Measurements from ENCODE around the gene ZNF646.

Gene ZNF646

GRCh38 chr16:31036691-31037090 is 37.5 kb upstream of the ZNF646 start:
- Histone ChIP-seq H3K4me2 (peak overlapping the region in 5 of 11 experiments; percentile 2 to 98 (median 90); a peak in 9 of 22 replicates), H3K4me1 (peaks cover 14 to 44% (median 30%) of the 10 kb centered on the region in 10 experiments), H3K4me3 (peak overlapping the region in 1 of 10 experiments; percentile 4; a peak in 1 of 20 replicates), H3K9me3 (replicated peaks in 1 of 11) (no peaks in the 10 kb centered on the region), H4K20me1 (peaks cover 7 to 55% (median 11%) of the 10 kb centered on the region in 11 experiments; a peak in 19 of 22 replicates), H3K27ac (peak overlapping the region in 3 of 11 experiments; percentile 31 to 42 (median 37); a peak in 5 of 22 replicates), H3K9ac (peak overlapping the region in 2 of 11 experiments; percentile 38 to 96; a peak in 3 of 22 replicates), H3K27me3 (no peaks in the 10 kb centered on the region), H3K36me3 (peaks cover 46 to 68% (median 60%) of the 10 kb centered on the region in 11 experiments)
- TF ChIP-seq Cebpa-rat (IDR thresholded peaks at IDR 0.05): no peak

- Histone ChIP-seq H3K4me2 (no peak overlapping the region), H3K4me1 (peaks cover 5 to 38% (median 20%) of the 10 kb centered on the region in 10 experiments; a peak in 19 of 20 replicates), H3K9ac (0 out of 22 replicates have a peak overlapping the region, but pooled peaks of 1 of the 11 experiments have one; percentile 38), H3K27ac (no peak overlapping the region), H3K9me3 (replicated peaks in 1 of 11) (no peaks in the 10 kb centered on the region), H3K27me3 (no peaks in the 10 kb centered on the region), H4K20me1 (peaks cover 7 to 63% (median 11%) of the 10 kb centered on the region in 11 experiments; a peak in 19 of 22 replicates), H3K4me3 (no peak overlapping the region), H3K36me3 (peaks cover 64 to 89% (median 83%) of the 10 kb centered on the region in 11 experiments)
- no peak for TF ChIP-seq Cebpa-rat (IDR thresholded peaks at IDR 0.05)
Measured at GRCh38 chr16:31038993-31039392, 35.2 kb upstream of the ZNF646 start.

DNA sequence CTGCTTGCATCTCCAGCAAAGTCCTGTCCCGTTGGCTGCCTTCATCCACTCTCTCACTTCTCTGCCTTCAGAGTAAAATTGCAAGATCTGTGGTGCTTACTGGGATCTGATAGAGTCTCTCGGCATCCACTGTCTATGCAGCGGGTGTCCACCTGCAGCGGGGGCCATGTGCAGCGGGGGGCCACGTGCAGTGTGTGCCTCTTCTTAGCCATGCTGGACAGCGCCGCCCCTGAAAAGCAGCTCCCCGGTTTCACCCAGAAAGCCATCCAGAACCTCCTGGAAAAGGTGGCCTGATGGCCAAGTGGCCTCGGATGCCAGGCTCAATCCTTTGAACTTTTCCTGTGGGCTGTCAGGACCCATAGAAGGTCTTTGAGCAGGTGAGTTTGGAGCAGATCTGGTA is 31.4 kb upstream of the ZNF646 start:
- H3K36me3 ChIP-seq: peaks cover 48 to 68% (median 57%) of the 10 kb centered on the region in 11 experiments
- H3K4me1 ChIP-seq: peaks cover 0 to 11% (median 0%) of the 10 kb centered on the region in 10 experiments; a peak in 4 of 20 replicates
- H3K4me2 ChIP-seq: no peak overlapping the region
- H3K27me3 ChIP-seq: no peaks in the 10 kb centered on the region
- no peaks in the 10 kb centered on the region for H3K9me3 ChIP-seq (replicated peaks in 1 of 11)
- no peak overlapping the region for H3K9ac ChIP-seq
- H3K4me3 ChIP-seq: no peak overlapping the region
- peaks cover 0 to 41% (median 0%) of the 10 kb centered on the region in 11 experiments; a peak in 9 of 22 replicates for H4K20me1 ChIP-seq
- H3K27ac ChIP-seq: no peak overlapping the region
- no peak for TF ChIP-seq Cebpa-rat (IDR thresholded peaks at IDR 0.05)

DNA sequence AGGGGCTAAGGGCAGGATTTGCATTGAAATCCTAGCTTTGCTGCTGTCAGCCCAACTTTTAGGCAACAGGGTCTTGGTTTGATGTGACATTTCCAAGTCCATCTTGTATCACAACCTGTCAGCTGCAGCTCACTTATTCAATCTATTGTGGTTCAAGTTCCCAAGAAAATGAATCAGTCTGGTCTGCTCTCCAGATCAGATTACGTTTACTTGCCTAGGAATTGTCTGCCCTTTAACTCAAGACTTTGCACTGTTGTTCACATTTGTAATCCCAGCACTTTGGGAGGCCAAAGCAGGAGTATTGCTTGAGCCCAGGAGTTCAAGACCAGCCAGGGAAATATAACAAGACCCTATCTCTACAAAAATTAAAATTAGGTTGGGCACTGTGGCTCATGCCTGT is 30.9 kb upstream of the ZNF646 start:
- H3K27me3 ChIP-seq: no peaks in the 10 kb centered on the region
- peaks cover 43 to 63% (median 53%) of the 10 kb centered on the region in 11 experiments for H3K36me3 ChIP-seq
- H3K9me3 ChIP-seq (replicated peaks in 1 of 11): no peaks in the 10 kb centered on the region
- H4K20me1 ChIP-seq: peaks cover 0 to 36% (median 0%) of the 10 kb centered on the region in 11 experiments; a peak in 8 of 22 replicates
- no peak overlapping the region for H3K4me3 ChIP-seq
- peaks cover 0 to 14% (median under 1%) of the 10 kb centered on the region in 10 experiments; a peak in 10 of 20 replicates for H3K4me1 ChIP-seq
- no peak overlapping the region for H3K9ac ChIP-seq
- no peak overlapping the region for H3K27ac ChIP-seq
- TF ChIP-seq Cebpa-rat (IDR thresholded peaks at IDR 0.05): no peak
- no peak overlapping the region for H3K4me2 ChIP-seq

DNA sequence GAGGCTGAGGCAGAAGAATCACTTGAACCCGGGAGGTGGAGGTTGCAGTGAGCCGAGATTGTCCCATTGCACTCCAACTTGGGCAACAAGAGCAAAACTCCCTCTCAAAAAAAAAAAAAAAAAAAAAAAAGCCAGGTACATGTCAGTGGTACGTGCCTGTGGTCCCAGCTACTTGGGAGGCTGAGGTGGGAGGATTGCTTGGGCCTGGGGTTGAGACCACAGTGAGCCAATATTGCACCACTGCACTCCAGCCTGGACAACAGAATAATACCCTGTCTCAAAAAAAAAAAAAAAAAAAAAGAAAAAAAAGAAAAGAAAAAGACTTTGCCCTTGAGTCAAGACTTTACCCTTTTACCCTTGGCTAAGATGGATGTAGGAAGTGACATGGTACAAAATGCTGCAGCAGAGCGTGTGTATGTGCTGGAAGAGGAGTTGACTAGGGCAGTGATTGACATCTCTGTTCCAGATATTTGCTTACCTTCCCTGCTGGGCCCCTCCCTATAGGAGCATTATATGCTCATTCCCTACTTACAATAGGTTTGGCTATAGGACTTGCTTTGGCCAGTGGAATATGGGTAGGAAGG is 30.2 kb upstream of the ZNF646 start:
- no peak for TF ChIP-seq Cebpa-rat (IDR thresholded peaks at IDR 0.05)
- H3K36me3 ChIP-seq: peaks cover 37 to 57% (median 46%) of the 10 kb centered on the region in 11 experiments
- no peak overlapping the region for H3K4me3 ChIP-seq
- no peak overlapping the region for H3K9ac ChIP-seq
- no peaks in the 10 kb centered on the region for H3K27me3 ChIP-seq
- H3K27ac ChIP-seq: no peak overlapping the region
- no peaks in the 10 kb centered on the region for H3K9me3 ChIP-seq (replicated peaks in 1 of 11)
- H4K20me1 ChIP-seq: peaks cover 0 to 30% (median 0%) of the 10 kb centered on the region in 11 experiments; a peak in 8 of 22 replicates
- H3K4me2 ChIP-seq: no peak overlapping the region
- H3K4me1 ChIP-seq: peaks cover 0 to 21% (median 3%) of the 10 kb centered on the region in 10 experiments; a peak in 10 of 20 replicates

DNA sequence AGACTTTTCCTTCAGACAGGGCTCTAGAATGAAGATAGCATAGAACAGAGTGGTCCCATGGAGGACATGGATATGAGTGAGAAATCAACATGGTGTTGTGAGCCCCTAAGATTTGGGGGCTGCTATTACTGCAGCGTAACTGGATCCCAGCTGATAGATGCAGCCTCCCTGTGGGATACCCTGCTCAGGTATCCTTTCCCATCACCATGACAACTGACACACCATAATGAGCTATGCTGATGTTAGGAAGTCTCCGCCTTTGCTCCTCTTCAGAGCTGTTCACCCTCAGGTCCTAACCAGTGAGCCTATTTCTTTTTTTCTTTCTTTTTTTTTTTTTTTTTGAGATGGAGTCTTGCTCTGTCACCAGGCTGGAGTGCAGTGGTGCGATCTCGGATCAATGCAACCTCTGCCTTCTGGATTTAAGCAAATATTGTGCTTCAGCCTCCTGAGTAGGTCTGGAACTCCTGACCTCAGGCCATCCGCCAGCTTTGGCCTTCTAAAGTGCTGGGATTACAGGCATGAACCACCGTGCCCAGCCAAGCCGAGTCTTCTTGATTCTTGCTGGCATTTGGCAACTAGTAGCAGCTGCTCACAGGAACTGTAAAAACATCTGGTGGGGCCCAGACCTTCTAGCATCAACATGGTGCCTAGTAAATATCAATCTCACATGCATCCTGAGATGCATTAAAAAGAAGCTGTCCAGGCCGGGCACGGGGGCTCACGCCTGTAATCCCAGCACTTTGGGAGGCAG is 23.8 kb upstream of the ZNF646 start:
- no peak for TF ChIP-seq Cebpa-rat (IDR thresholded peaks at IDR 0.05)
- Histone ChIP-seq H3K9me3 (replicated peaks in 1 of 11) (no peaks in the 10 kb centered on the region), H3K4me2 (no peak overlapping the region), H3K4me3 (no peak overlapping the region), H3K9ac (no peak overlapping the region), H3K4me1 (peaks cover 0 to 51% (median 12%) of the 10 kb centered on the region in 10 experiments; a peak in 13 of 20 replicates), H3K27me3 (no peaks in the 10 kb centered on the region), H4K20me1 (no peaks in the 10 kb centered on the region), H3K36me3 (no peaks in the 10 kb centered on the region; a peak in 1 of 22 replicates), H3K27ac (no peak overlapping the region)

DNA sequence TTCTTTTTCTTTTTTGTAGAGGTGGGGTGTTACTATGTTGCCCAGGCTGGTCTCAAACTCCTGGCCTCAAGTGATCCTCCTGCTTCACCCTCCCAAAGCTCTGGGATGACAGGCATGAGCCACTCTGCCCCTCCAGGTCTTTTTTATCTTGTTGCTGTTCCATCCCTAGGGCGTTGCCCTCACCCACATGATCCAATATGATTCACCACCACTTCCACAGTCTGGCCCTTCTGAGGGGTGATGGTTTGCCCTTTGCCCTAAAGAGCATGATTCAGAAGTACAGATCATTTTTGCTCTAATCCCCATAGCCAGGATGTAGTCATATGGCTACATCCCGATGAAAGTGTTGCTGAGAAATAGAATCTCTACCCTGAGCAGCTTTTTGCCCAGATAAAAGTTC is 22.1 kb upstream of the ZNF646 start:
- Histone ChIP-seq H3K4me2 (peak overlapping the region in 5 of 11 experiments; percentile 58 to 78 (median 66); a peak in 10 of 22 replicates), H4K20me1 (no peaks in the 10 kb centered on the region), H3K4me1 (peaks cover 0 to 51% (median 12%) of the 10 kb centered on the region in 10 experiments; a peak in 13 of 20 replicates), H3K27me3 (no peaks in the 10 kb centered on the region), H3K9me3 (replicated peaks in 1 of 11) (no peaks in the 10 kb centered on the region), H3K36me3 (peaks cover 0 to 10% (median 0%) of the 10 kb centered on the region in 11 experiments; a peak in 3 of 22 replicates), H3K4me3 (no peak overlapping the region), H3K9ac (peak overlapping the region in 2 of 11 experiments; percentile 32 to 43; a peak in 2 of 22 replicates), H3K27ac (peak overlapping the region in 4 of 11 experiments; percentile 42 to 61 (median 58); a peak in 8 of 22 replicates)
- no peak for TF ChIP-seq Cebpa-rat (IDR thresholded peaks at IDR 0.05)

- Histone ChIP-seq H3K4me3 (no peak overlapping the region), H3K4me2 (no peak overlapping the region), H3K27ac (no peak overlapping the region), H3K27me3 (no peaks in the 10 kb centered on the region), H3K9me3 (replicated peaks in 1 of 11) (no peaks in the 10 kb centered on the region), H3K9ac (no peak overlapping the region), H4K20me1 (peaks cover 0 to 8% (median under 1%) of the 10 kb centered on the region in 11 experiments; a peak in 6 of 22 replicates), H3K36me3 (peaks cover 12 to 43% (median 32%) of the 10 kb centered on the region in 11 experiments), H3K4me1 (peaks cover 0 to 27% (median 8%) of the 10 kb centered on the region in 10 experiments; a peak in 13 of 20 replicates)
- TF ChIP-seq Cebpa-rat (IDR thresholded peaks at IDR 0.05): no peak
Measured at GRCh38 chr16:31055613-31056012, 18.6 kb upstream of the ZNF646 start.

Data from BLaER1 treated with 17β-estradiol and CSF1 and Interleukin-3, amounts not matched to agents 10 nM and 100 nM (cell line).